NK-92 treated with Interleukin-12 subunit alpha and Interleukin-12 subunit beta, amount 100 ng/mL, for 24 hours (cell line): ENCODE data around the gene ATP4B.
"Not testable (repeated sequence)": the region's sequence is repeated elsewhere in the genome, so short reads cannot be mapped to it uniquely, and the experiment has no call there.

Source experiments
- DNase-seq: peaks from one replicate; lab custom pipeline; 2025; lab: John Stamatoyannopoulos, UW

Gene ATP4B

GRCh38 chr13:113625965-113626721 lies 31.9 kb downstream of the ATP4B start:
- DNase-seq = no peak

- DNase-seq = not testable (repeated sequence)
Observed at GRCh38 chr13:113624640-113625304, 33.2 kb downstream of the ATP4B start.

- DNase-seq = no peak
Observed at GRCh38 chr13:113624235-113624587, 33.8 kb downstream of the ATP4B start.

- no peak for DNase-seq
Observed at GRCh38 chr13:113623491-113624234, 34.3 kb downstream of the ATP4B start.

- no peak for DNase-seq
Observed at GRCh38 chr13:113622791-113623490, 35.1 kb downstream of the ATP4B start.

- DNase-seq = not testable (repeated sequence)
Observed at GRCh38 chr13:113621986-113622550, 35.9 kb downstream of the ATP4B start.

- DNase-seq = not testable (repeated sequence)
Observed at GRCh38 chr13:113621498-113621897, 36.5 kb downstream of the ATP4B start.

GRCh38 chr13:113621046-113621445 lies 37.0 kb downstream of the ATP4B start:
- no peak for DNase-seq

GRCh38 chr13:113620036-113620796 lies 37.8 kb downstream of the ATP4B start:
- no peak for DNase-seq

- DNase-seq = no peak
Observed at GRCh38 chr13:113618455-113618854, 39.5 kb downstream of the ATP4B start.

GRCh38 chr13:113617961-113618360 lies 40.0 kb downstream of the ATP4B start:
- DNase-seq = no peak

GRCh38 chr13:113616991-113617749 lies 40.8 kb downstream of the ATP4B start:
- no peak for DNase-seq

- DNase-seq = no peak
Observed at GRCh38 chr13:113616281-113616906, 41.6 kb downstream of the ATP4B start.

GRCh38 chr13:113613789-113614379 lies 44.1 kb downstream of the ATP4B start:
- no peak for DNase-seq

GRCh38 chr13:113612607-113613006 lies 45.4 kb downstream of the ATP4B start:
- no peak for DNase-seq

- DNase-seq = no peak
Observed at GRCh38 chr13:113611996-113612395, 46.0 kb downstream of the ATP4B start.

- DNase-seq = no peak
Observed at GRCh38 chr13:113610266-113610665, 47.7 kb downstream of the ATP4B start.

- DNase-seq = no peak
Observed at GRCh38 chr13:113609616-113610015, 48.4 kb downstream of the ATP4B start.

- no peak for DNase-seq
Observed at GRCh38 chr13:113608967-113609533, 48.9 kb downstream of the ATP4B start.
